Left cardiac atrium (tissue), 4 donors: ENCODE data around the gene SLIT3. TPM values are rescaled to one million over a fixed set of nuclear protein-coding genes. Genes with fewer than 3 reads are reported as not detected.

ENCODE experiments used
- ATAC-seq, 2 donors: fragments of 200-7000 bp; cut with Tn5 transposase; one replicate each; pipeline ENCODE4 v1.9.1; 2020; ENCODE audit warnings: mild to moderate bottlenecking in 2 of 2, moderate library complexity in 2 of 2
- DNase-seq: peaks from one replicate; pipeline ENCODE4 v3.0.0-alpha.2; 2020
- intact Hi-C, 2 donors: fragments of 100-400 bp; cut with DNase I; formaldehyde crosslinking; loops; one replicate each; pipeline versions ENCODE4 v1.14.1 to v1.15.1; 2022 to 2023
- total RNA-seq, 2 donors: library from RNA; stranded (reverse); fragmentation: NEBNext Ultra II Directional; extraction: Animal tissue kit (Norgen Biotek cat#: 25700); gene quantifications; one replicate each; pipeline ENCODE4 v1.2.1, GENCODE V29; 2021
- donor health status: DM: no; HTN: yes; CAD: no.
- donor health status: DM: no; HTN: yes; CAD: no; lungs with severe emphysema.
- donor health status: DM: yes; HTN: yes; CAD: no.
- donor health status: Dilated cardiomyopathy.

The SLIT3 gene
- total RNA-seq, 2 donors from 2014 or later, result 71.1 to 117 TPM

- intact Hi-C loops, result no loop called here
- no peak for ATAC-seq
- DNase-seq, result no peak
Measured at GRCh38 chr5:168772316-168772961, 528.5 kb downstream of the SLIT3 start.

- intact Hi-C loops, result no loop called here
- no peak for DNase-seq
- no peak for ATAC-seq
Measured at GRCh38 chr5:168771678-168772077, 529.3 kb downstream of the SLIT3 start.

GRCh38 chr5:168770996-168771395, 529.9 kb downstream of the SLIT3 start:
- peak in 1 of 2 donors; percentile 40 for ATAC-seq
- intact Hi-C loops, result no loop called here
- no peak for DNase-seq

- ATAC-seq (no peak), DNase-seq (no peak)
- intact Hi-C loops, result no loop called here
Measured at GRCh38 chr5:168770036-168770498, 530.9 kb downstream of the SLIT3 start.

- no peak for DNase-seq
- intact Hi-C loops, result no loop called here
- no peak for ATAC-seq
Measured at GRCh38 chr5:168768172-168768571, 532.8 kb downstream of the SLIT3 start.

GRCh38 chr5:168766426-168766700, 534.6 kb downstream of the SLIT3 start:
- no peak for ATAC-seq
- intact Hi-C loops, result no loop called here
- no peak for DNase-seq

GRCh38 chr5:168765551-168766425, 535.2 kb downstream of the SLIT3 start:
- DNase-seq (peak; percentile 50), ATAC-seq (peak; percentile 68 to 72)
- intact Hi-C loops, result no loop called here

- ATAC-seq, result no peak
- DNase-seq, result no peak
- intact Hi-C loops, result no loop called here
Measured at GRCh38 chr5:168765086-168765550, 535.8 kb downstream of the SLIT3 start.

GRCh38 chr5:168756453-168757391, 544.2 kb downstream of the SLIT3 start:
- intact Hi-C loops, result no loop called here
- no peak for ATAC-seq

GRCh38 chr5:168755548-168756093, 545.3 kb downstream of the SLIT3 start:
- DNase-seq, result no peak
- intact Hi-C loops, result no loop called here
- no peak for ATAC-seq

More at GRCh38 chr5:168756453-168757391, 544.2 kb downstream of the SLIT3 start:
- DNase-seq, result no peak

- ATAC-seq (no peak), DNase-seq (no peak)
- intact Hi-C loops, result no loop called here
Measured at GRCh38 chr5:168753691-168754254, 547.2 kb downstream of the SLIT3 start.

- DNase-seq (no peak), ATAC-seq (no peak)
- intact Hi-C loops, result no loop called here
Measured at GRCh38 chr5:168752416-168753190, 548.3 kb downstream of the SLIT3 start.

GRCh38 chr5:168752012-168752411, 548.9 kb downstream of the SLIT3 start:
- intact Hi-C loops, result no loop called here
- DNase-seq (no peak), ATAC-seq (no peak)

GRCh38 chr5:168750926-168751325, 550.0 kb downstream of the SLIT3 start:
- ATAC-seq (no peak), DNase-seq (no peak)
- intact Hi-C loops, result no loop called here

GRCh38 chr5:168749391-168750100, 551.4 kb downstream of the SLIT3 start:
- ATAC-seq (no peak), DNase-seq (no peak)
- intact Hi-C loops, result no loop called here

GRCh38 chr5:168747987-168748777, 552.8 kb downstream of the SLIT3 start:
- ATAC-seq (peak; percentile 39 to 83), DNase-seq (peak; percentile 45)
- intact Hi-C loops, result no loop called here
